ENCODE results near the gene LHPP. TPM values are rescaled to one million over a fixed set of nuclear protein-coding genes. Genes with fewer than 3 reads are reported as not detected.

Gene LHPP
- total RNA-seq, 1 donor from 2014 or later, result 4.2 TPM

DNA sequence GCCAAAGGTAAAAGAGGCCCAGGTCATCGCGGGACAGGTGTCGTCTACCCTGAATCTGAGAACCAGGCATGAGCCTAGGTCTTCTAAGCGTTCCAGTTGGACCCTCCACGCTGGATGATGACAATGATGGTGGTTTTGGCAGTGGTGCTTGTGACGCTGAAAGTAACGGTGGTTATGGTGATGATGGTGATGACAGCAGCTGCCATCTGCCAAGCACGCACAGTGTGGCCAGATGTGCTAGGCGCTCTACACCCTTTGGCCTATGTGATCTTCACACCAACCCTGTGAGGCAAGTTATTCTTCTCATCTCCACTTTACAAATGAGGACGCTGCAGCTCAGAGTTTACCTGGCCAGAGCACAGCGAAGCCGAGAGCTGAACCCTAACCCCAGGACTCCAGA lies 188.6 kb downstream of the LHPP start:
- TF ChIP-seq, protein P1, sequence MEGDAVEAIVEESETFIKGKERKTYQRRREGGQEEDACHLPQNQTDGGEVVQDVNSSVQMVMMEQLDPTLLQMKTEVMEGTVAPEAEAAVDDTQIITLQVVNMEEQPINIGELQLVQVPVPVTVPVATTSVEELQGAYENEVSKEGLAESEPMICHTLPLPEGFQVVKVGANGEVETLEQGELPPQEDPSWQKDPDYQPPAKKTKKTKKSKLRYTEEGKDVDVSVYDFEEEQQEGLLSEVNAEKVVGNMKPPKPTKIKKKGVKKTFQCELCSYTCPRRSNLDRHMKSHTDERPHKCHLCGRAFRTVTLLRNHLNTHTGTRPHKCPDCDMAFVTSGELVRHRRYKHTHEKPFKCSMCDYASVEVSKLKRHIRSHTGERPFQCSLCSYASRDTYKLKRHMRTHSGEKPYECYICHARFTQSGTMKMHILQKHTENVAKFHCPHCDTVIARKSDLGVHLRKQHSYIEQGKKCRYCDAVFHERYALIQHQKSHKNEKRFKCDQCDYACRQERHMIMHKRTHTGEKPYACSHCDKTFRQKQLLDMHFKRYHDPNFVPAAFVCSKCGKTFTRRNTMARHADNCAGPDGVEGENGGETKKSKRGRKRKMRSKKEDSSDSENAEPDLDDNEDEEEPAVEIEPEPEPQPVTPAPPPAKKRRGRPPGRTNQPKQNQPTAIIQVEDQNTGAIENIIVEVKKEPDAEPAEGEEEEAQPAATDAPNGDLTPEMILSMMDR (IDR thresholded peaks at IDR 0.05; ENCODE audit: unreplicated experiment), result no peak
- H3K36me3 Mint-ChIP-seq (ENCODE audit: low read depth, unreplicated experiment), result no peaks in the 10 kb centered on the region
- no peak for DNase-seq (ENCODE audit: low spot score)
- H3K9me3 Mint-ChIP-seq (ENCODE audit: unreplicated experiment), result no peaks in the 10 kb centered on the region
- H3K27me3 Mint-ChIP-seq (ENCODE audit: unreplicated experiment), result peaks cover 7% of the 10 kb centered on the region
- peak overlapping the region; percentile 29 for H3K4me3 Mint-ChIP-seq (ENCODE audit: unreplicated experiment)
- peaks cover 33% of the 10 kb centered on the region for H3K4me1 Mint-ChIP-seq (ENCODE audit: unreplicated experiment)
- H3K27ac Mint-ChIP-seq (ENCODE audit: unreplicated experiment), result no peak overlapping the region

- TF ChIP-seq, protein P1 (IDR thresholded peaks at IDR 0.05; ENCODE audit: unreplicated experiment), result no peak
- Mint-ChIP-seq H3K27ac (ENCODE audit: unreplicated experiment) (no peak overlapping the region), H3K36me3 (ENCODE audit: low read depth, unreplicated experiment) (peaks cover 5% of the 10 kb centered on the region), H3K27me3 (ENCODE audit: unreplicated experiment) (peaks cover 8% of the 10 kb centered on the region), H3K9me3 (ENCODE audit: unreplicated experiment) (no peaks in the 10 kb centered on the region), H3K4me3 (ENCODE audit: unreplicated experiment) (peak overlapping the region; percentile 29), H3K4me1 (ENCODE audit: unreplicated experiment) (peaks cover 37% of the 10 kb centered on the region)
- no peak for DNase-seq (ENCODE audit: low spot score)
Measured at GRCh38 chr10:124650820-124651401, 189.3 kb downstream of the LHPP start.

DNA sequence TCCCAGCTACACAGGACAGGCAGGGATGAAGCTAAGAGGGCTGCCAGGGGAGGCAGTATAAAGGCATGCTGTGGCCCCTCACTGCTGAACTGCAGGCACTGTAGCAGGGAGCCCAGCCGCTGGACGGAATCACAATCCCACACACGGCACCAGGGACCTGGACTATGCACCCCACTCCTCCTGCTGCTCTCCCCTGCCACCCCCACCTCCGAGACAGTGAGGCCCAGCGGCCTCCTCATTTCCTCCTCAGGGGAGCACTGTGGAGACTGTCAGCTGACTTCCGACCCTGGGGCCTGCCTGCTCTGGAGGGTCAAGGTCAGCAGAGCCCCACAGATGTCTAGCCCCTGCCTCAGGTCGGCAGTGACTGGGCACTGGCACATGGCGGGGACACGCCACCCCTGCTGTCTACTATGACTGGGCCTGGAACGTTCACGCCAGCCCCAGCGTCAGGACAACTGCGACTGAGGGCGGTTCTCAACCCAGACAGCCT lies 189.8 kb downstream of the LHPP start:
- no peak overlapping the region for H3K27ac Mint-ChIP-seq (ENCODE audit: unreplicated experiment)
- H3K27me3 Mint-ChIP-seq (ENCODE audit: unreplicated experiment), result peaks cover 8% of the 10 kb centered on the region
- peaks cover 6% of the 10 kb centered on the region for H3K36me3 Mint-ChIP-seq (ENCODE audit: low read depth, unreplicated experiment)
- no peaks in the 10 kb centered on the region for H3K9me3 Mint-ChIP-seq (ENCODE audit: unreplicated experiment)
- no peak overlapping the region for H3K4me3 Mint-ChIP-seq (ENCODE audit: unreplicated experiment)
- peaks cover 37% of the 10 kb centered on the region for H3K4me1 Mint-ChIP-seq (ENCODE audit: unreplicated experiment)
- TF ChIP-seq, protein P1 (IDR thresholded peaks at IDR 0.05; ENCODE audit: unreplicated experiment), result no peak
- DNase-seq (ENCODE audit: low spot score), result no peak

GRCh38 chr10:124652200-124652599 lies 190.6 kb downstream of the LHPP start:
- DNase-seq (ENCODE audit: low spot score), result no peak
- Mint-ChIP-seq H3K4me3 (ENCODE audit: unreplicated experiment) (no peak overlapping the region), H3K9me3 (ENCODE audit: unreplicated experiment) (no peaks in the 10 kb centered on the region), H3K36me3 (ENCODE audit: low read depth, unreplicated experiment) (peaks cover 6% of the 10 kb centered on the region), H3K27me3 (ENCODE audit: unreplicated experiment) (peaks cover 8% of the 10 kb centered on the region), H3K4me1 (ENCODE audit: unreplicated experiment) (peaks cover 35% of the 10 kb centered on the region), H3K27ac (ENCODE audit: unreplicated experiment) (no peak overlapping the region)
- TF ChIP-seq, protein P1 (IDR thresholded peaks at IDR 0.05; ENCODE audit: unreplicated experiment), result no peak

GRCh38 chr10:124652701-124653100 lies 191.1 kb downstream of the LHPP start:
- Mint-ChIP-seq H3K4me3 (ENCODE audit: unreplicated experiment) (no peak overlapping the region), H3K27ac (ENCODE audit: unreplicated experiment) (no peak overlapping the region), H3K9me3 (ENCODE audit: unreplicated experiment) (no peaks in the 10 kb centered on the region), H3K4me1 (ENCODE audit: unreplicated experiment) (peaks cover 30% of the 10 kb centered on the region), H3K27me3 (ENCODE audit: unreplicated experiment) (peaks cover 10% of the 10 kb centered on the region), H3K36me3 (ENCODE audit: low read depth, unreplicated experiment) (peaks cover 6% of the 10 kb centered on the region)
- no peak for DNase-seq (ENCODE audit: low spot score)
- TF ChIP-seq, protein P1 (IDR thresholded peaks at IDR 0.05; ENCODE audit: unreplicated experiment), result no peak

All from endothelial cell (in vitro differentiated cells).